HCT116 (cell line): ENCODE results near the gene ACTR1B. TPM values are rescaled to one million over a fixed set of nuclear protein-coding genes. Genes with fewer than 3 reads are reported as not detected.

Source experiments
- ATAC-seq: fragments of 200-7000 bp; cut with Tn5 transposase; 2 replicates; pipeline ENCODE4 v1.9.1; 2020; ENCODE audit warnings: mild to moderate bottlenecking, moderate library complexity
- BruUV-seq: library from RNA; stranded (reverse); fragments of 400-500 nt; replicated peaks from 2 replicates; lab custom pipeline; 2021; lab: Mats Ljungman, UMichigan
- CTCF ChIA-PET: fragments of 300-600 bp; sonication (Branson Sonifier 250); formaldehyde crosslinking; loops from one replicate; lab custom pipeline; 2021; ENCODE audit warnings: antibody characterized with exemption; lab: Charles Lee
- POLR2A ChIA-PET: fragments of 300-600, 350-600 bp; sonication (Branson Sonifier 250); formaldehyde crosslinking; loops from one replicate; lab custom pipeline; 2021; ENCODE audit warnings: antibody characterized with exemption; lab: Charles Lee
- RAD21 ChIA-PET, 2 experiments: fragments of 300-600 bp; sonication (Branson Sonifier 250); formaldehyde crosslinking; loops; one replicate each; lab custom pipeline; 2023; ENCODE audit warnings: low total read pairs in 2 of 2; ENCODE audit not compliant: uncharacterized antibody in 2 of 2, unreplicated experiment in 2 of 2, low non-redundant PET in 1 of 2; lab: Charles Lee
- DNase-seq: peaks from one replicate; pipeline ENCODE4 v3.0.0-alpha.2; 2010; ENCODE audit warnings: low read depth, low spot score
- H2AFZ ChIP-seq: fragments of 200-600 bp; shearing (Covaris generic), sonication (generic); 2 replicates; pipeline ENCODE4 v1.6.1; 2017; ENCODE audit warnings: low read depth, mixed run types, mixed read lengths, antibody characterized with exemption, low read length; ENCODE audit not compliant: poor library complexity, severe bottlenecking
- H3K27ac ChIP-seq: 2 replicates; pipeline ENCODE4 v1.5.1; 2012; ENCODE audit warnings: low read depth, low read length
- H3K27me3 ChIP-seq: fragments of 200-600 bp; sonication (generic); 2 replicates; pipeline ENCODE4 v1.6.1; 2016; ENCODE audit warnings: mixed run types, low read length, mixed read lengths; ENCODE audit not compliant: insufficient read depth
- H3K36me3 ChIP-seq, 2 experiments: fragments of 200-500 bp in 1 of 2; fragments of 200-600 bp in 1 of 2; sonication (Bioruptor generic) in 1 of 2; sonication (generic) in 1 of 2; 2 replicates each; pipeline versions ENCODE4 v1.5.1 to v1.6.1; 2014 to 2016; ENCODE audit warnings: low read length in 2 of 2, inconsistent platforms in 1 of 2, mixed read lengths in 1 of 2, mixed run types in 1 of 2; ENCODE audit not compliant: insufficient read depth in 2 of 2, control insufficient read depth in 1 of 2
- H3K4me1 ChIP-seq, 2 experiments: fragments of 200-600 bp in 1 of 2; sonication (generic) in 1 of 2; 2 replicates each; pipeline versions ENCODE4 v1.5.1 to v1.6.1; 2012 to 2017; ENCODE audit warnings: low read length in 2 of 2, inconsistent platforms in 1 of 2, mild to moderate bottlenecking in 1 of 2, mixed read lengths in 1 of 2, mixed run types in 1 of 2, moderate library complexity in 1 of 2; ENCODE audit not compliant: insufficient read depth in 2 of 2, control insufficient read depth in 1 of 2
- H3K4me2 ChIP-seq: fragments of 200-600 bp; sonication (generic); 2 replicates; pipeline ENCODE4 v1.6.1; 2017; ENCODE audit warnings: mixed run types, low read length, mixed read lengths
- H3K4me3 ChIP-seq, 2 experiments: fragments of 200-600 bp in 1 of 2; sonication (generic) in 1 of 2; replicated peaks in 1 of 2; 2 replicates each; pipeline ENCODE4 v1.5.1; 2011 to 2016; ENCODE audit warnings: low read length in 2 of 2, control low read depth in 1 of 2, low read depth in 1 of 2, mild to moderate bottlenecking in 1 of 2, mixed read lengths in 1 of 2, mixed run types in 1 of 2
- H3K79me2 ChIP-seq: fragments of 200-600 bp; sonication (generic); 2 replicates; pipeline ENCODE4 v1.6.1; 2017; ENCODE audit warnings: mild to moderate bottlenecking, mixed run types, low read length, moderate library complexity, mixed read lengths; ENCODE audit not compliant: insufficient read depth
- H3K9ac ChIP-seq: fragments of 200-600 bp; sonication (generic); 2 replicates; pipeline ENCODE4 v1.6.1; 2016; ENCODE audit warnings: low read length, mixed read lengths
- H3K9me2 ChIP-seq: fragments of 200-600 bp; sonication (generic), shearing (Covaris generic); 2 replicates; pipeline ENCODE4 v1.6.1; 2017; ENCODE audit warnings: mixed run types, mild to moderate bottlenecking, moderate library complexity; ENCODE audit not compliant: insufficient read depth
- H3K9me3 ChIP-seq, 2 experiments: fragments of 200-500 bp in 1 of 2; fragments of 200-600 bp in 1 of 2; sonication (Bioruptor generic) in 1 of 2; sonication (generic) in 1 of 2; 2 replicates each; pipeline ENCODE4 v1.6.1; 2014 to 2017; ENCODE audit warnings: low read length in 2 of 2, mixed read lengths in 2 of 2, inconsistent platforms in 1 of 2, low read depth in 1 of 2, mild to moderate bottlenecking in 1 of 2, mixed run types in 1 of 2, moderate library complexity in 1 of 2; ENCODE audit not compliant: control insufficient read depth in 1 of 2, insufficient read depth in 1 of 2
- H4K20me1 ChIP-seq: fragments of 200-600 bp; sonication (generic), shearing (Covaris generic); 2 replicates; pipeline ENCODE4 v1.6.1; 2017; ENCODE audit warnings: mixed run types, mild to moderate bottlenecking, moderate library complexity; ENCODE audit not compliant: insufficient read depth
- CBX3 ChIP-seq: IDR thresholded peaks from 2 replicates; pipeline ENCODE4 v1.6.1; 2012; ENCODE audit warnings: low read depth
- CEBPB ChIP-seq: IDR thresholded peaks from 2 replicates; pipeline ENCODE4 v1.6.1; 2012; ENCODE audit warnings: low read depth
- EGR1 ChIP-seq: IDR thresholded peaks from 2 replicates; pipeline ENCODE4 v1.6.1; 2012; ENCODE audit warnings: low read depth
- ELF1 ChIP-seq: IDR thresholded peaks from 2 replicates; pipeline ENCODE4 v1.6.1; 2012; ENCODE audit warnings: low read depth, borderline replicate concordance
- EZH2 ChIP-seq: fragments of 200-600 bp; sonication (generic); IDR thresholded peaks from 2 replicates; pipeline ENCODE4 v1.6.1; 2017; ENCODE audit warnings: antibody characterized with exemption, mixed run types
- EZH2phosphoT487 ChIP-seq: fragments of 200-600 bp; IDR thresholded peaks from 2 replicates; pipeline ENCODE4 v1.6.1; 2018; ENCODE audit warnings: antibody characterized with exemption, borderline replicate concordance
- FOSL1 ChIP-seq: IDR thresholded peaks from 2 replicates; pipeline ENCODE4 v1.6.1; 2012; ENCODE audit warnings: low read depth
- POLR2A ChIP-seq: IDR thresholded peaks from 2 replicates; pipeline ENCODE4 v1.7.0; 2011; ENCODE audit warnings: borderline replicate concordance; ENCODE audit not compliant: insufficient read depth, insufficient read length; ENCODE audit errors: extremely low read depth
- POLR2AphosphoS5 ChIP-seq: IDR thresholded peaks from 2 replicates; pipeline ENCODE4 v1.6.1; 2011; ENCODE audit warnings: mild to moderate bottlenecking, low read depth, low read length, moderate library complexity
- SP1 ChIP-seq: IDR thresholded peaks from 2 replicates; pipeline ENCODE4 v1.6.1; 2012; ENCODE audit warnings: low read depth
- SRF ChIP-seq: IDR thresholded peaks from 2 replicates; pipeline ENCODE4 v1.6.1; 2012; ENCODE audit warnings: low read depth
- TCF7L2 ChIP-seq: IDR thresholded peaks from 2 replicates; pipeline ENCODE4 v1.7.0; 2011; ENCODE audit warnings: borderline replicate concordance, inconsistent platforms; ENCODE audit not compliant: insufficient read depth, insufficient read length; ENCODE audit errors: extremely low read depth
- YY1 ChIP-seq: IDR thresholded peaks from 2 replicates; pipeline ENCODE4 v1.6.1; 2011; ENCODE audit warnings: low read length, low read depth, moderate library complexity, mild to moderate bottlenecking; ENCODE audit not compliant: insufficient replicate concordance; ENCODE audit errors: extremely low read depth
- ZFX ChIP-seq: fragments of 450-650 bp; IDR thresholded peaks from 2 replicates; pipeline ENCODE4 v1.6.1; 2017
- ZNF274 ChIP-seq: fragments of 200-500 bp; sonication (Bioruptor generic); IDR thresholded peaks from 2 replicates; pipeline ENCODE4 v1.6.1; 2014; ENCODE audit warnings: mild to moderate bottlenecking, low read depth, low read length, inconsistent platforms
- intact Hi-C: fragments of 100-400 bp; cut with micrococcal nuclease; formaldehyde crosslinking; loops from 2 replicates; pipeline ENCODE4 v1.10.0; 2022
- total RNA-seq: library from RNA; stranded (reverse); gene quantifications from one replicate; pipeline ENCODE4 v1.2.1, GENCODE V29; 2021; ENCODE audit not compliant: unreplicated experiment
- TF ChIP-seq, protein P1 (sequence below): IDR thresholded peaks from 2 replicates; pipeline ENCODE4 v1.6.1; 2012
- TF ChIP-seq, protein P2 (sequence below), 3 experiments: fragments of 200-600 bp in 1 of 3; sonication (generic) in 1 of 3; IDR thresholded peaks in 2 of 3; conservative IDR thresholded peaks in 1 of 3; 2 replicates each; pipeline ENCODE4 v1.5.1; 2012 to 2017; ENCODE audit warnings: low read depth in 2 of 3, low read length in 2 of 3, antibody characterized with exemption in 1 of 3, borderline replicate concordance in 1 of 3, control low read depth in 1 of 3, mild to moderate bottlenecking in 1 of 3, mixed read lengths in 1 of 3, mixed run types in 1 of 3, moderate library complexity in 1 of 3; ENCODE audit not compliant: insufficient read depth in 1 of 3
- TF ChIP-seq, protein P3 (sequence below): IDR thresholded peaks from 2 replicates; pipeline ENCODE4 v1.6.1; 2011; ENCODE audit warnings: mild to moderate bottlenecking, low read length, moderate library complexity; ENCODE audit not compliant: insufficient replicate concordance; ENCODE audit errors: extremely low read depth
- TF ChIP-seq, protein P4 (sequence below): IDR thresholded peaks from 2 replicates; pipeline ENCODE4 v1.6.1; 2012
- TF ChIP-seq, protein P5 (sequence below): IDR thresholded peaks from 2 replicates; pipeline ENCODE4 v1.6.1; 2012; ENCODE audit warnings: low read depth

The ACTR1B gene
- total RNA-seq, 1 experiment from 2014 or later, result 42.8 TPM

DNA sequence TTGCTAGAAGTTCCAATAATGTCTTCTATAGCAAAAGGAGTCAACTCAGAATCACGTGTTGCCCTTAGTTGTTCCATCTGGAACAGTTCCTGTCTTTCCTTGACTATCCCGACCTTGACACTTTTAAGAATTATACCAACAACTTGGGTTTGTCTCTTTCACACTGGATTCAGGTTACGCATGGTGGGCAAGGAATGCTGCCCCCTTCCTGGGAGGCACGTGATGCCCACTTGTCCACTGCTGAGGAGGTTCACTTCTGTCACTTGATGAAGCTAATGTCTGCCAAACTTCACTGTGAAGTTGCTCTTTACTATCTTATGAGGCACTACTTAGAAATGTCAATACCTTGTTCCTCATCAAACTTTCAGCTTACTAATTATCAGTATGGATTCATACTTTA is 12.7 kb downstream of the ACTR1B start:
- Histone ChIP-seq H3K4me2 (no peak overlapping the region), H3K4me1 (peaks cover 0 to 8% of the 10 kb centered on the region in 2 experiments; a peak in 2 of 4 replicates), H3K27me3 (no peaks in the 10 kb centered on the region), H3K4me3 (no peak overlapping the region), H3K27ac (no peak overlapping the region), H3K9me2 (no peaks in the 10 kb centered on the region), H3K79me2 (peaks cover 18% of the 10 kb centered on the region), H3K36me3 (peaks cover 22 to 25% of the 10 kb centered on the region in 2 experiments; a peak in 3 of 4 replicates), H3K9me3 (no peaks in the 10 kb centered on the region), H4K20me1 (no peaks in the 10 kb centered on the region), H2AFZ (no peak overlapping the region), H3K9ac (no peak overlapping the region)
- no peak for TF ChIP-seq CEBPB
- no peak for TF ChIP-seq ZNF274
- TF ChIP-seq FOSL1, result no peak
- no peak for TF ChIP-seq EGR1
- TF ChIP-seq, protein P1, sequence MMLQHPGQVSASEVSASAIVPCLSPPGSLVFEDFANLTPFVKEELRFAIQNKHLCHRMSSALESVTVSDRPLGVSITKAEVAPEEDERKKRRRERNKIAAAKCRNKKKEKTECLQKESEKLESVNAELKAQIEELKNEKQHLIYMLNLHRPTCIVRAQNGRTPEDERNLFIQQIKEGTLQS, result no peak
- TF ChIP-seq TCF7L2, result no peak
- no peak for TF ChIP-seq POLR2A
- no peak for TF ChIP-seq SRF
- no peak for TF ChIP-seq EZH2
- TF ChIP-seq YY1, result no peak
- no peak for TF ChIP-seq ZFX
- TF ChIP-seq, protein P2, sequence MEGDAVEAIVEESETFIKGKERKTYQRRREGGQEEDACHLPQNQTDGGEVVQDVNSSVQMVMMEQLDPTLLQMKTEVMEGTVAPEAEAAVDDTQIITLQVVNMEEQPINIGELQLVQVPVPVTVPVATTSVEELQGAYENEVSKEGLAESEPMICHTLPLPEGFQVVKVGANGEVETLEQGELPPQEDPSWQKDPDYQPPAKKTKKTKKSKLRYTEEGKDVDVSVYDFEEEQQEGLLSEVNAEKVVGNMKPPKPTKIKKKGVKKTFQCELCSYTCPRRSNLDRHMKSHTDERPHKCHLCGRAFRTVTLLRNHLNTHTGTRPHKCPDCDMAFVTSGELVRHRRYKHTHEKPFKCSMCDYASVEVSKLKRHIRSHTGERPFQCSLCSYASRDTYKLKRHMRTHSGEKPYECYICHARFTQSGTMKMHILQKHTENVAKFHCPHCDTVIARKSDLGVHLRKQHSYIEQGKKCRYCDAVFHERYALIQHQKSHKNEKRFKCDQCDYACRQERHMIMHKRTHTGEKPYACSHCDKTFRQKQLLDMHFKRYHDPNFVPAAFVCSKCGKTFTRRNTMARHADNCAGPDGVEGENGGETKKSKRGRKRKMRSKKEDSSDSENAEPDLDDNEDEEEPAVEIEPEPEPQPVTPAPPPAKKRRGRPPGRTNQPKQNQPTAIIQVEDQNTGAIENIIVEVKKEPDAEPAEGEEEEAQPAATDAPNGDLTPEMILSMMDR (IDR thresholded peaks at IDR 0.05 in 2 of 3, conservative IDR thresholded peaks at IDR 0.05 in 1 of 3; ENCODE audit: borderline replicate concordance in 1 of 3, insufficient read depth in 1 of 3, low read depth in 2 of 3, low read length in 2 of 3), result no peak
- TF ChIP-seq EZH2phosphoT487, result no peak
- TF ChIP-seq, protein P3, sequence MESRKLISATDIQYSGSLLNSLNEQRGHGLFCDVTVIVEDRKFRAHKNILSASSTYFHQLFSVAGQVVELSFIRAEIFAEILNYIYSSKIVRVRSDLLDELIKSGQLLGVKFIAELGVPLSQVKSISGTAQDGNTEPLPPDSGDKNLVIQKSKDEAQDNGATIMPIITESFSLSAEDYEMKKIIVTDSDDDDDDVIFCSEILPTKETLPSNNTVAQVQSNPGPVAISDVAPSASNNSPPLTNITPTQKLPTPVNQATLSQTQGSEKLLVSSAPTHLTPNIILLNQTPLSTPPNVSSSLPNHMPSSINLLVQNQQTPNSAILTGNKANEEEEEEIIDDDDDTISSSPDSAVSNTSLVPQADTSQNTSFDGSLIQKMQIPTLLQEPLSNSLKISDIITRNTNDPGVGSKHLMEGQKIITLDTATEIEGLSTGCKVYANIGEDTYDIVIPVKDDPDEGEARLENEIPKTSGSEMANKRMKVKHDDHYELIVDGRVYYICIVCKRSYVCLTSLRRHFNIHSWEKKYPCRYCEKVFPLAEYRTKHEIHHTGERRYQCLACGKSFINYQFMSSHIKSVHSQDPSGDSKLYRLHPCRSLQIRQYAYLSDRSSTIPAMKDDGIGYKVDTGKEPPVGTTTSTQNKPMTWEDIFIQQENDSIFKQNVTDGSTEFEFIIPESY, result no peak
- no peak for TF ChIP-seq POLR2AphosphoS5
- no peak for TF ChIP-seq SP1
- TF ChIP-seq, protein P4, sequence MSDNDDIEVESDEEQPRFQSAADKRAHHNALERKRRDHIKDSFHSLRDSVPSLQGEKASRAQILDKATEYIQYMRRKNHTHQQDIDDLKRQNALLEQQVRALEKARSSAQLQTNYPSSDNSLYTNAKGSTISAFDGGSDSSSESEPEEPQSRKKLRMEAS, result no peak
- TF ChIP-seq ELF1, result no peak
- TF ChIP-seq CBX3, result no peak
- TF ChIP-seq, protein P5, sequence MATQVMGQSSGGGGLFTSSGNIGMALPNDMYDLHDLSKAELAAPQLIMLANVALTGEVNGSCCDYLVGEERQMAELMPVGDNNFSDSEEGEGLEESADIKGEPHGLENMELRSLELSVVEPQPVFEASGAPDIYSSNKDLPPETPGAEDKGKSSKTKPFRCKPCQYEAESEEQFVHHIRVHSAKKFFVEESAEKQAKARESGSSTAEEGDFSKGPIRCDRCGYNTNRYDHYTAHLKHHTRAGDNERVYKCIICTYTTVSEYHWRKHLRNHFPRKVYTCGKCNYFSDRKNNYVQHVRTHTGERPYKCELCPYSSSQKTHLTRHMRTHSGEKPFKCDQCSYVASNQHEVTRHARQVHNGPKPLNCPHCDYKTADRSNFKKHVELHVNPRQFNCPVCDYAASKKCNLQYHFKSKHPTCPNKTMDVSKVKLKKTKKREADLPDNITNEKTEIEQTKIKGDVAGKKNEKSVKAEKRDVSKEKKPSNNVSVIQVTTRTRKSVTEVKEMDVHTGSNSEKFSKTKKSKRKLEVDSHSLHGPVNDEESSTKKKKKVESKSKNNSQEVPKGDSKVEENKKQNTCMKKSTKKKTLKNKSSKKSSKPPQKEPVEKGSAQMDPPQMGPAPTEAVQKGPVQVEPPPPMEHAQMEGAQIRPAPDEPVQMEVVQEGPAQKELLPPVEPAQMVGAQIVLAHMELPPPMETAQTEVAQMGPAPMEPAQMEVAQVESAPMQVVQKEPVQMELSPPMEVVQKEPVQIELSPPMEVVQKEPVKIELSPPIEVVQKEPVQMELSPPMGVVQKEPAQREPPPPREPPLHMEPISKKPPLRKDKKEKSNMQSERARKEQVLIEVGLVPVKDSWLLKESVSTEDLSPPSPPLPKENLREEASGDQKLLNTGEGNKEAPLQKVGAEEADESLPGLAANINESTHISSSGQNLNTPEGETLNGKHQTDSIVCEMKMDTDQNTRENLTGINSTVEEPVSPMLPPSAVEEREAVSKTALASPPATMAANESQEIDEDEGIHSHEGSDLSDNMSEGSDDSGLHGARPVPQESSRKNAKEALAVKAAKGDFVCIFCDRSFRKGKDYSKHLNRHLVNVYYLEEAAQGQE, result no peak
- ChIA-PET RAD21 (no interaction called here), POLR2A (interaction anchor here (1.4 kb wide), 1 partner anchor 13 kb away, joined by 5 read pairs; the partner anchor contains the start of gene ACTR1B), CTCF (interaction anchor here (1.7 kb wide), 1 partner anchor 13 kb away, joined by 7 read pairs; the partner anchor contains the start of gene ACTR1B)
- intact Hi-C loops, result no loop called here
- ATAC-seq (no peak), DNase-seq (no peak)
- BruUV-seq, result no TSS peak
